Measurements from ENCODE around the gene FRMPD2. TPM values are rescaled to one million over a fixed set of nuclear protein-coding genes. Genes with fewer than 3 reads are reported as not detected.

FRMPD2 gene
- total RNA-seq, 1 donor from 2014 or later, result not detected

DNA sequence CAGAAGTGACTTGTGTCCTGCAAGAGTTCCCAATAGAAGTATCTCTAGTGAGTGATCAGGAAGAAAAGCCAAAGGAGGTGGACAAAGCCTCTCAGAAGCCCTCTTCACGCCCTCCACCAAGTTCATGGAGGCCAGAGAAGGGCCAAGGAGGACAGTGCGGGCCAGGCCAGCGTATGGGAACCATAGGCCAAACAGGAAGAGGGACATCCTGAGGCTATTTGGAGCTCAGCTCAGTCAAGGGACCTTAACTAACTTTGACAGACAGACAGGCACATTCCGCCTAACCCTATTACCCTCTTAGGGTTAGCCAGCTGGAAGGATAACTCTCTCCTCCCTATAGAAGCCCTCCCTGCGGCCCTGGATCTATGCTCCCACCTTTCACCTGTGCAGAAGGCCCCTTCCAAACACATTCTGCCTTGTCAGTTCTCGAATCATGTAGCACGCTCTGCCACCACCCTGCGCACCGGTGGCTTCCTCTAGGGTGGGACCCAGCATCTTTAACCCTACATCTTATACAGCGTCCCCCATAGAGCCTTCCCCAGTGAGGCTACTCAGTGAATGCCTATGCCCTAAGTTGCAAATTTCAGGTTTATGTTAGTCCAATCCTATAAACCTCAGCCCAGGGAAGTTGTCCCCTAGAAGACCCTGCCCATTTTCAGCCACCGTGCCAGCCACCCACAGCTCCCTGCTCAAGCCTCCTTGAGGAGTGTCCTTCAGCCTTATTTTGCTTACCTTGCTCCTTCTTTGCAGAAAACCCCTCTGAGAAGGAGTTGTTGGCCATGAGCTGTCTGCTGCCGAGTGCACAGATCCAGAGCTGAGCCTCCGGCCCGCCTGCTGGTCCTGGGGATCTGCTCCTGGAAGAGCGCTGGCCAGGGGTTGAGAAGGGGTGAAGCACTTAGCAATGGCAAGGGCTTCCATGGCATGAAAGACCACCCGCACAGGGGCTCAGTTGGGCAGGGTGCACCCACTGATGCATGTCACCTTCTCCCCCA lies 36.9 kb downstream of the FRMPD2 start:
- Histone ChIP-seq H3K27me3 (ENCODE audit: control insufficient read depth in 3 of 3, insufficient read depth in 3 of 3, low read length in 3 of 3) (peaks cover 0 to 11% (median 6%) of the 10 kb centered on the region in 3 donors), H3K27ac (ENCODE audit: low read depth, low read length) (no peak overlapping the region), H3K4me3 (ENCODE audit: low read length in 3 of 3) (no peak overlapping the region), H3K36me3 (ENCODE audit: control insufficient read depth in 3 of 3, insufficient read depth in 3 of 3, low read length in 3 of 3) (no peaks in the 10 kb centered on the region), H3K9me3 (ENCODE audit: control insufficient read depth in 3 of 3, low read length in 3 of 3) (no peaks in the 10 kb centered on the region), H3K9ac (ENCODE audit: low read depth in 1 of 3, low read length in 3 of 3) (no peak overlapping the region), H3K4me1 (ENCODE audit: control insufficient read depth in 3 of 3, insufficient read depth in 3 of 3, low read length in 3 of 3) (no peaks in the 10 kb centered on the region)

DNA sequence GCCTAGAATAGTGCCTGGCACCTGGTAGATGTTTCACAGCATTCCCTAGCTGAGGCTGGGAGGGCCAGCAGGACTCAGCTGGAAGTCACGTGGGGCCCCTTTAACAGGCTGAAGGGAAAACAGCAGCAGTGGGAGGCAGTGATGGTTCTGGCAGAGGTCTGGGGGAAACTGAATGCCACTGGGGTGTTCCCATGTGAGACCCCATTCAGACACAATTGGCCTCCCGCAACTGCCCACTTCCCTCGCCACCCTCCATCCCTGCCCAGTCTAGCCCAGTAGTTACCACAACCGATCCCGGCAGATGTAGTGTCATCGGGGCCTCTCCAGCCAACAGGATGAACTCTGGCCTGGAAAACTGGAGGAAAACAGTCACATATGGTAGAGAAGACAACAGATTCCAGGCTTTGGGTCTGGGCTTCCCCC lies 38.3 kb downstream of the FRMPD2 start:
- Histone ChIP-seq H3K9me3 (ENCODE audit: control insufficient read depth in 3 of 3, low read length in 3 of 3) (no peaks in the 10 kb centered on the region), H3K9ac (ENCODE audit: low read depth in 1 of 3, low read length in 3 of 3) (no peak overlapping the region), H3K36me3 (ENCODE audit: control insufficient read depth in 3 of 3, insufficient read depth in 3 of 3, low read length in 3 of 3) (no peaks in the 10 kb centered on the region), H3K27ac (ENCODE audit: low read depth, low read length) (no peak overlapping the region), H3K4me1 (ENCODE audit: control insufficient read depth in 3 of 3, insufficient read depth in 3 of 3, low read length in 3 of 3) (no peaks in the 10 kb centered on the region), H3K4me3 (ENCODE audit: low read length in 3 of 3) (no peak overlapping the region), H3K27me3 (ENCODE audit: control insufficient read depth in 3 of 3, insufficient read depth in 3 of 3, low read length in 3 of 3) (peaks cover 0 to 11% (median 6%) of the 10 kb centered on the region in 3 donors)

DNA sequence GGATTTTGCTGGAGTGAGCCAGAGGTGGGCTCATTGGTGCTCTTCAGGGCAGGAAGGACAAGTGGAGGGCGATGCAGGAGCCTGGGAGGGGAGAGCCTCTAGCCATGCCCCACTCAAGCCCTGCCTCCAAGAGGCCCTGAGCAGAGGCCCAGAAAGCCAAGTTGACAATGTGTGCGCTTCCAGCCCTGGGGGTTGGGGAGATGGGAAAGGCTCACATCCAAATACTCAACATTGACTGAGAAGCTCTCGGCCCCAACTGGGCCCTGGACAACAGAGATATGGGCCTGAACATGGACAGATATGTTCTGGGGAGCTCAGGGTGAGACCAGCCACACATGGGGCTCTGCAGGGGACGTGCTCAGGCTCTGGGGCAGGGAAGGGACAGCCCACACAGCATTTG lies 39.0 kb downstream of the FRMPD2 start:
- H3K36me3 ChIP-seq (ENCODE audit: control insufficient read depth in 3 of 3, insufficient read depth in 3 of 3, low read length in 3 of 3), result no peaks in the 10 kb centered on the region
- no peak overlapping the region for H3K9ac ChIP-seq (ENCODE audit: low read depth in 1 of 3, low read length in 3 of 3)
- no peak overlapping the region for H3K27ac ChIP-seq (ENCODE audit: low read depth, low read length)
- H3K4me1 ChIP-seq (ENCODE audit: control insufficient read depth in 3 of 3, insufficient read depth in 3 of 3, low read length in 3 of 3), result no peaks in the 10 kb centered on the region
- no peaks in the 10 kb centered on the region for H3K9me3 ChIP-seq (ENCODE audit: control insufficient read depth in 3 of 3, low read length in 3 of 3)
- H3K27me3 ChIP-seq (ENCODE audit: control insufficient read depth in 3 of 3, insufficient read depth in 3 of 3, low read length in 3 of 3), result peaks cover 0 to 9% (median 6%) of the 10 kb centered on the region in 3 donors
- H3K4me3 ChIP-seq (ENCODE audit: low read length in 3 of 3), result no peak overlapping the region

DNA sequence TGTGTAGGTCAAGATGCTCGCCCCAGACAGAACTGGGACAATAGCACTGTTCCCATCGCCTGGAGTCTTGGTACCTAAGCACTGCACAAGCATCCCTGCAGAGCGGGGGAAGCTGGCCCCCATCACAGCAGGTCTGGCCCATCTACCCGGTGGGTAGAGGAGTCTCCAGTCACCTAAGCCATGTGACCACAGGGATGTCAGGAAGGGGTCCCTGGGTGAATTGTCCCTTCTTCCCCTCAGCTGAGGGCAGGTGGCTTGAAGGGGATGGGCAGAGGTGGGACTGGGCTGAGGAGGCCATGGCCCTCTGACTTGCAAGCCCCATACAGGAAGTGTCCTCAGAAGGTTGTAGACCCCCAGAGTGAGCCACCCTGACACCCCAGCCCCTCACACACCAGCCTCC lies 39.7 kb downstream of the FRMPD2 start:
- no peak overlapping the region for H3K4me3 ChIP-seq (ENCODE audit: low read length in 3 of 3)
- no peaks in the 10 kb centered on the region for H3K36me3 ChIP-seq (ENCODE audit: control insufficient read depth in 3 of 3, insufficient read depth in 3 of 3, low read length in 3 of 3)
- no peak overlapping the region for H3K27ac ChIP-seq (ENCODE audit: low read depth, low read length)
- no peaks in the 10 kb centered on the region for H3K9me3 ChIP-seq (ENCODE audit: control insufficient read depth in 3 of 3, low read length in 3 of 3)
- H3K9ac ChIP-seq (ENCODE audit: low read depth in 1 of 3, low read length in 3 of 3), result no peak overlapping the region
- peaks cover 0 to 6% (median 6%) of the 10 kb centered on the region in 3 donors for H3K27me3 ChIP-seq (ENCODE audit: control insufficient read depth in 3 of 3, insufficient read depth in 3 of 3, low read length in 3 of 3)
- H3K4me1 ChIP-seq (ENCODE audit: control insufficient read depth in 3 of 3, insufficient read depth in 3 of 3, low read length in 3 of 3), result no peaks in the 10 kb centered on the region

DNA sequence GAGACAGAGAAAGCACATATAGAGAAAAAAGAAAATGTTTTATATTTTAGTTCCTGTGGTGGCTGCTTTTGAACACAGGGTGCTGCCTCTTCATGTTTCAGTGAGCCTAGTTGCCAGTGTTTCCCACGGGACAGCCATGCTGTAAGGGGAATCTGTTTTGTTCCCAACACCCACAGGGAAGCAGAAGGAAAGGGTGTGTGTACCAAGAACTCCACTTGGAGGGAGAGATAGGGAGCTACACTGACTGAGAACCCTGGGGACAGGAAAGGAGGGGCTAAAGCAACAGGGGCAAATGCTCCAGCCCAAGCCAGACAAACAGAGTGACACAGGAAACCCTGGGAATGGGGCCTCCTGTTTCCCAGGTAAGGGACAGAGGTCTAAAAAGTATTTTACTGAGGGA lies 40.2 kb downstream of the FRMPD2 start:
- H3K36me3 ChIP-seq (ENCODE audit: control insufficient read depth in 3 of 3, insufficient read depth in 3 of 3, low read length in 3 of 3), result no peaks in the 10 kb centered on the region
- no peaks in the 10 kb centered on the region for H3K9me3 ChIP-seq (ENCODE audit: control insufficient read depth in 3 of 3, low read length in 3 of 3)
- H3K4me3 ChIP-seq (ENCODE audit: low read length in 3 of 3), result no peak overlapping the region
- H3K27me3 ChIP-seq (ENCODE audit: control insufficient read depth in 3 of 3, insufficient read depth in 3 of 3, low read length in 3 of 3), result peaks cover 0 to 6% (median 6%) of the 10 kb centered on the region in 3 donors
- H3K9ac ChIP-seq (ENCODE audit: low read depth in 1 of 3, low read length in 3 of 3), result no peak overlapping the region
- H3K27ac ChIP-seq (ENCODE audit: low read depth, low read length), result no peak overlapping the region
- no peaks in the 10 kb centered on the region for H3K4me1 ChIP-seq (ENCODE audit: control insufficient read depth in 3 of 3, insufficient read depth in 3 of 3, low read length in 3 of 3)

DNA sequence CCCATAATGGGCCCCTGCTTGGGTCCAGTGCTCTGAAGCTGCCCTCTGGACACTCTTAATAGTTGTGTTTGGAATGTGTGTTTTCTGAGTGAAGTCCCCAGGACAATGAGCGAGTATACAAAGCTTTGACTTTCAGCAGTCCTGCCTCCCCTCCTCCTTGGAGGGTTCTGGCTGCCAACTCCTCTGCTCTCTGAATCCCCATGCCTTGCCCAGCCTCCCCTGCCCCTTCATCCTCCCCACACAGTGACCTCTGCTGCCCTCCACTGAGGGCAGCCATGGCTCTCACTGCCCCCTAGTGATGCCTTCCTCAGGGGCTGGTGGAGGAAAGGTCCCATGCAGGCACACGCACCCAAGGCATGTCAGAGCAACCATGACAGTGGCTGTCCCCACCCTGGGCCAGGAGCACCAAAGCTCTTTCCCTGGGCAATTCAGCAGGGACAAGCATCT lies 40.9 kb downstream of the FRMPD2 start:
- peaks cover 0 to 6% (median 6%) of the 10 kb centered on the region in 3 donors for H3K27me3 ChIP-seq (ENCODE audit: control insufficient read depth in 3 of 3, insufficient read depth in 3 of 3, low read length in 3 of 3)
- no peak overlapping the region for H3K4me3 ChIP-seq (ENCODE audit: low read length in 3 of 3)
- H3K9ac ChIP-seq (ENCODE audit: low read depth in 1 of 3, low read length in 3 of 3), result no peak overlapping the region
- H3K4me1 ChIP-seq (ENCODE audit: control insufficient read depth in 3 of 3, insufficient read depth in 3 of 3, low read length in 3 of 3), result no peaks in the 10 kb centered on the region
- no peaks in the 10 kb centered on the region for H3K36me3 ChIP-seq (ENCODE audit: control insufficient read depth in 3 of 3, insufficient read depth in 3 of 3, low read length in 3 of 3)
- no peaks in the 10 kb centered on the region for H3K9me3 ChIP-seq (ENCODE audit: control insufficient read depth in 3 of 3, low read length in 3 of 3)
- no peak overlapping the region for H3K27ac ChIP-seq (ENCODE audit: low read depth, low read length)

DNA sequence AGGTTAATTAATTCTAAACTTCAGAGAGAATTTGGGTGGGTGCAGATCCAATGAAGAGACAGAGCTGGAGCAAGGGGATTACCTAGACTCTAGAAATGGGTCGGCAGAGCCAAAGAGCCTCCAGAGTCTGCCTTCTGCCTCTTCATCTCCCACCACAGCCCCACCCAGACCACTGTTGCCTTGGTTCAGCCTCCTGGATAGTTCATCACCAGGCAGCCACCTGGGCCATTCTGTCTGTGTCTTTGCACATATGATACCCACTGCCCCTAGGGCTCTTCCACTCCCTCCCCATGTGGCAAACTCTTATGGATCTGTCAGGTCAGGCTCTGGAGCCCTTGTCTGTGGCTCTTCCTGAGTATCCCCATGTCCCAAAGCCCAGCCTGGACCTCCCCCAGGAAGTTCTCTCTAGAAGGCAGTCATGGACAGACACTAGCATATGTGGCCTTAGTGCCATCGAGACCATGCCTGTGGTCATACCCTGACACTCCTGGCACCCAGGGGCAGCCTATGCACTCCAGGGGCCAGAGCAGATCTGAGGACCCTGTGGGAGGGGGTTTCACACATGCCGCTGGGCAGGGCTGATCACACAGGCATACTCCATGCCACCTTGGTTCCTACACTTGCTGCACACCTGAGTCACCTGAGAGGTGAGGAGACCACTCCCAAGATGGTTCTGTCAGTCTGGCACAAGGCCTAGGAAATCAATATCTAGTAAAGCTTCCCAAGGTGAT lies 41.6 kb downstream of the FRMPD2 start:
- Histone ChIP-seq H3K4me3 (ENCODE audit: low read length in 3 of 3) (no peak overlapping the region), H3K27ac (ENCODE audit: low read depth, low read length) (no peak overlapping the region), H3K4me1 (ENCODE audit: control insufficient read depth in 3 of 3, insufficient read depth in 3 of 3, low read length in 3 of 3) (no peaks in the 10 kb centered on the region), H3K9me3 (ENCODE audit: control insufficient read depth in 3 of 3, low read length in 3 of 3) (no peaks in the 10 kb centered on the region), H3K9ac (ENCODE audit: low read depth in 1 of 3, low read length in 3 of 3) (no peak overlapping the region), H3K36me3 (ENCODE audit: control insufficient read depth in 3 of 3, insufficient read depth in 3 of 3, low read length in 3 of 3) (no peaks in the 10 kb centered on the region), H3K27me3 (ENCODE audit: control insufficient read depth in 3 of 3, insufficient read depth in 3 of 3, low read length in 3 of 3) (peaks cover 0 to 6% (median 6%) of the 10 kb centered on the region in 3 donors)

DNA sequence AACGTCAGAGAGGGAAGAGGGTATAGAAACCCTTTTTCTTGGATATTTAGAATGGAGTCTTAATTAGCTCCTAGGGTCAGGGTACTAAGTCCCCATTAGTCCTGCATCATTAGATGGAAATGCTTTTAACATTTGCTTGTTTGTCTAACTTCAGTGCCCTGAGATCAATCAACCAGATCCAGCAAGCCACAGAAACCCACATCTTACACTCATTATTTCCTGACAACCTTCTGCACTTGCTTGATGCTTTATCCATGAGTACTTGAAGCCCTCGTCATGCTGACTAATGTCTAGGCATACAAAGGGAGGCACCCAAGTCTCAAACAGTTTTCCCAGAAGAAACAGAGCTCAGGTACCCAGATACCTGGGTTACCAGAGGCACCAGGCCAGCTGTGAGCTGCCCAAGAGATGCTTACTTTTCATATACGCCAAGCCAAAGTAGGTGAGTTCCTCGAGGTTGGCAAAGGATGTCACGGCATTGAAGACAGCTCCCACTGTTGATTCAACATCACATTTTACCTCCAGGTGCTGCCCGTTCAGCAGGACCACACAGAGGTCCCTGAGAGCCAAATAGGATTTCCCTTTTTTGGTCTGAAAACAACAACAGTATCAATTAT lies 42.7 kb downstream of the FRMPD2 start:
- no peaks in the 10 kb centered on the region for H3K9me3 ChIP-seq (ENCODE audit: control insufficient read depth in 3 of 3, low read length in 3 of 3)
- H3K4me3 ChIP-seq (ENCODE audit: low read length in 3 of 3), result no peak overlapping the region
- H3K27ac ChIP-seq (ENCODE audit: low read depth, low read length), result no peak overlapping the region
- no peaks in the 10 kb centered on the region for H3K36me3 ChIP-seq (ENCODE audit: control insufficient read depth in 3 of 3, insufficient read depth in 3 of 3, low read length in 3 of 3)
- no peaks in the 10 kb centered on the region for H3K4me1 ChIP-seq (ENCODE audit: control insufficient read depth in 3 of 3, insufficient read depth in 3 of 3, low read length in 3 of 3)
- no peak overlapping the region for H3K9ac ChIP-seq (ENCODE audit: low read depth in 1 of 3, low read length in 3 of 3)
- peaks cover 0 to 6% (median 3%) of the 10 kb centered on the region in 3 donors for H3K27me3 ChIP-seq (ENCODE audit: control insufficient read depth in 3 of 3, insufficient read depth in 3 of 3, low read length in 3 of 3)

DNA sequence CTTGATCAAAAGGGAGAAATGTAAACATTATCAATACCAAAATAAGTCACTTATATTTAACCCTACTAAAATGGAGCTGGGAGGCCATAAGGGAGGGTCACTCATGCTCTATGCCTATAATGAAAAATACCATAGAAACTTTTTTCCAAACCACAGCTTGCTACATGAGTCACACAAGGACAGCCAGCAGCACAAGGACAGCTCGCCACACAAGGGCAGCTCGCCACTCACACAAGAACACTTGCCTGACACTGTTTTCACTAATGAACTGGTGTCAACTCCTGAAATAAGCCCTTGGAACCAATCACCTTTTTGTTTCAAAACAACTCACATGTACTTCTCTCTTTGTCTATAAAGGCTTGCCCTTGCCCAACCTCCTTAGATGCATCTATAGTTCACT lies 43.3 kb downstream of the FRMPD2 start:
- H3K4me3 ChIP-seq (ENCODE audit: low read length in 3 of 3), result no peak overlapping the region
- H3K36me3 ChIP-seq (ENCODE audit: control insufficient read depth in 3 of 3, insufficient read depth in 3 of 3, low read length in 3 of 3), result no peaks in the 10 kb centered on the region
- H3K9ac ChIP-seq (ENCODE audit: low read depth in 1 of 3, low read length in 3 of 3), result no peak overlapping the region
- no peak overlapping the region for H3K27ac ChIP-seq (ENCODE audit: low read depth, low read length)
- no peaks in the 10 kb centered on the region for H3K9me3 ChIP-seq (ENCODE audit: control insufficient read depth in 3 of 3, low read length in 3 of 3)
- H3K27me3 ChIP-seq (ENCODE audit: control insufficient read depth in 3 of 3, insufficient read depth in 3 of 3, low read length in 3 of 3), result peaks cover 0 to 6% (median 3%) of the 10 kb centered on the region in 3 donors
- H3K4me1 ChIP-seq (ENCODE audit: control insufficient read depth in 3 of 3, insufficient read depth in 3 of 3, low read length in 3 of 3), result no peaks in the 10 kb centered on the region

Measured in skeletal muscle tissue (tissue), 4 donors.